ENCODE results near the gene ZNF554.
"Not testable (repeated sequence)": the region's sequence is repeated elsewhere in the genome, so short reads cannot be mapped to it uniquely, and the experiment has no call there.

The ZNF554 gene

GRCh38 chr19:2863816-2864215 lies 44.1 kb downstream of the ZNF554 start:
- in situ Hi-C loops (cut with MboI; ENCODE audit: low sequenced_read_pairs): no loop called here

DNA sequence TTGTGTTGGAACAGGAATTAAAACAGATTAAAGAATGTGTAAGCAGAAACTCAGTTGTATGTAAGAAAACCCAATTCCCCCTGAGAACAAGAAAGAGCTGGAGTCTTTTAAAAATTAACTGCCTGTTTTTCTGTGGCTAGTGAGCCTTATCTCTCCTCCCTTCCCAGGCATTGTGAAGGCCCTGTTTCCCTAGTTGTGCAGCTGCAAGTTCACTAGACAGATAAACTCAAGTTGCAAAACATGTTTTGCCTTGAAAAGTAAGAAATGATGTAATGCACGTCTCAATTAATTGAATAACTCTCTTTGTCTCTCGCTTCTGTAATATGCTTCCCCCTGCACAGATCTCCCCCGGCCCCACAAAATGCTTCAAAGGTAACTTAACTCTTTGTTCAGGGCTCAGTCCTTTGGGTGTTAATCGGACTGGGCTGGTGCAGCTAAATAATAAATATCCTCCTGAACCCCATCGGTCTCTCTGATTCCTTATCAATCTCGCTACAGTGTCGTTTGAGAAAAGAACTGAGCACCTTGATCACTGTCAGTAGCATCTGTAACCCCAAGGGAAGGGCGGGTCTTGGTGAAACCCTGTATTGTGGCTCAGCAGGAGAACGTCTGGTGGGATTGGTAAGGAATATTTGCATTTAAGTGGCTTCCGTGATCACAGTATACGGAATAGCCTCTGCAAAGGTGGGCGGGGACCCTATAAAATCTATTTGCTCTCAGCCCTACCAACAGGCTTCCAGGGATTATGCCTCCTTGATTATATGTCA lies 45.8 kb downstream of the ZNF554 start:
- in situ Hi-C loops (cut with MboI; ENCODE audit: low sequenced_read_pairs): no loop called here

- in situ Hi-C loops (cut with MboI; ENCODE audit: low sequenced_read_pairs): no loop called here
Observed at GRCh38 chr19:2866495-2867024, 46.9 kb downstream of the ZNF554 start.

DNA sequence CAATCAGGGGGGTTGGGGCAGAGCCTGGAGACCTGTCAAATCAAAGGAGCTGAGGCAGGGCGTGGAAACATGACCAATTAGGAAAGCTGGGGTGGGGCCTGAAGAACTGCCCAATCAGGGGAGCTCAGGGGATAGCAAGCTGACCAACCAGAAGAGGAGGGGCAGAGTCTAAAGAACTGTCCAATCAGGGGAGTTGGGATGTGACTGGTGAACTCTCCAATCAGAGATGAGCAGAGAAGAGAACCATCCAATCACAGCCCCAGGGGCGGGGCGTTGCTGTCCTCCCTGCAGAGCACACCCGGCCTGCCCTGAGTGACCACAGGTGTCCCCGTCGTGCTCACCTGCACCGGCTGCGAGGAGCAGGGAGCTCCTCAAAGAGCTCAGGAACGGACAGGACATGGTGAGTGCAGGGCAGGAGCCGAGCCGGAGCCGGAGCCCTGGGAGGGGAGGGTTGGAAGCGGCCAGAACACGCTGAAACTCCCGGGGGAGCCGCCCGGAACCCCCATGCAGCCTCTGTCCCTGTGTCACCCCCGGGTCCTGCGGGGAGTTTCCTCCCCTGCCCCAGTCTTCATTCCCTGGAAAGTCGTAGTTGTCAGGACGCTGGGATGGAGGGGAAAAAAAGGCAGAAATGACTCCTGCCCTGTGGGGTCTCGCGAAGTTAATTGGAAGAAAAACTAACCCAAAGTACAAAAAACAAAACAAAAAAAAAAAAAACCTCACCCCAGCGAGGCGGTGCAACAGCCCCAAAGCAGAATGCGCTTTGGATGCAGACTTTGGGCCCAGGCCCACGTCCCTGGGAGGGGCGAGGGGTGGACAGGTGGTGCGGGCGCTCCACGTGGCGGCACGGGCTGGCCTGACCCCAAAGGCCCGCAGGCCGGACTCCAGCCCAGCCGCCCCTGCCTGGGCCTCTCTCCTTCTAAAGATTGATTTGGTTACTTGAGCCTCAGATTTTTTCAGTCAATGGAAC lies 47.6 kb downstream of the ZNF554 start, which contains the start of gene ZNF556:
Gene ZNF556, plus strand, starts transcription at position 311 of the 967 bp plus-strand sequence. Its CDS starts 87 bp downstream, at position 398.
- in situ Hi-C loops (cut with MboI; ENCODE audit: low sequenced_read_pairs): no loop called here

DNA sequence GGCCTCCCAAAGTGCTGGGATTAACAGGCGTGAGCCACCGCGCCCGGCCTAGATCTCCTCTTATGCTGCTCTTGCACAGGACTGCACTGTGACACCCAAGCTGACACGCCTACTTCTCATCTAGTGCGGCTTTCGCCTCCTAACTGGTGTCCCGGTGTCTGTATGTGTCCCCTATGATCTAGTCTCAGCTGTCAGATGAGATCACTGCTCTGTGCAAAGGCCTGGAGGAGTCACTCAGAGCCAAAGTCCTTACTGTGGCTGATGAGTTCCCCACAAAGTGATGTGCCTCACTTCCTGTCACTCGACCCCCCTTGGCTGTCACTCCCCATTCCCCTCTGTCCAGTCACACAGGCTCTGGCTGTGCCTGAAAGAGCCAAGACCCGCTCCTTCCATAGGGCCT lies 50.0 kb downstream of the ZNF554 start:
- in situ Hi-C loops (cut with MboI; ENCODE audit: low sequenced_read_pairs): no loop called here

DNA sequence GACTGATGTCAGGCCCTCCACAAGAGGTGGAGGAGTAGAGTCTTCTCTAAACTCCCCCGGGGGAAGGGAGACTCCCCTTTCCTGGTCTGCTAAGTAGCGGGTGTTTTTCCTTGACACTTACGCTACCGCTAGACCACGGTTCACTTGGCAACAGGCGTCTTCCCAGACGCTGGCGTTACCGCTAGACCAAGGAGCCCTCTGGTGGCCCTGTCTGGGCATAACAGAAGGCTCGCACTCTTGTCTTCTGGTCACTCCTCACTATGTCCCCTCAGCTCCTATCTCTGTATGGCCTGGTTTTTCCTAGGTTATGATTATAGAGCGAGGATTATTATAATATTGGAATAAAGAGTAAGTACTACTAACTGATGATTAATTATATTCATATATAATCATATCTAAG lies 52.5 kb downstream of the ZNF554 start:
- in situ Hi-C loops (cut with MboI; ENCODE audit: low sequenced_read_pairs): not testable (repeated sequence)

- in situ Hi-C loops (cut with MboI; ENCODE audit: low sequenced_read_pairs): no loop called here
Observed at GRCh38 chr19:2877398-2878331, 58.0 kb downstream of the ZNF554 start.

GRCh38 chr19:2883686-2884439 lies 64.2 kb downstream of the ZNF554 start:
- in situ Hi-C loops (cut with MboI; ENCODE audit: low sequenced_read_pairs): no loop called here

DNA sequence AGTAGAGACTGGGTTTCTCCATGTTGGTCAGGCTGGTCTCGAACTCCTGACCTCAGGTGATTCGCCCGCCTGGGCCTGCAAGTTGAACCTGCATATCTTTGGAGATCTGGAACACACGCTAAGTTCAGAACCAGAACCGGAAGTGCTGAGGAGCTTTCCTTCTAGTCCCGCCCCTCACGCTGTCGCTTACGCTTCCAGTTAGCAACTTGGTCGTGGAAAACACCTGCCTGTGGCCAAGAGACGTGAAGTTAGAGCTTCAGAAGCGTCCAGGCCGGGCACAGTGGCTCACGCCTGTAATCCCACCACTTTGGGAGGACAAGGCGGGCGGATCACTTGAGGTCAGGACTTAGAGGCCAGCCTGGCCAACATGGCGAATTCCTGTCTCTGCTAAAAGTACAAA lies 66.1 kb downstream of the ZNF554 start:
- in situ Hi-C loops (cut with MboI; ENCODE audit: low sequenced_read_pairs): no loop called here

All from HL-60/S4 treated with phorbol 12-myristate 13-acetate at 8.2 ng/mL for 4 days and 3 days (cell line).